ENCODE measurements around the gene SLC22A17. TPM values are rescaled to one million over a fixed set of nuclear protein-coding genes. Genes with fewer than 3 reads are reported as not detected.

SLC22A17 gene
- total RNA-seq, 4 donors from 2014 or later: 55.9 to 91.0 (median 58.3) TPM

DNA sequence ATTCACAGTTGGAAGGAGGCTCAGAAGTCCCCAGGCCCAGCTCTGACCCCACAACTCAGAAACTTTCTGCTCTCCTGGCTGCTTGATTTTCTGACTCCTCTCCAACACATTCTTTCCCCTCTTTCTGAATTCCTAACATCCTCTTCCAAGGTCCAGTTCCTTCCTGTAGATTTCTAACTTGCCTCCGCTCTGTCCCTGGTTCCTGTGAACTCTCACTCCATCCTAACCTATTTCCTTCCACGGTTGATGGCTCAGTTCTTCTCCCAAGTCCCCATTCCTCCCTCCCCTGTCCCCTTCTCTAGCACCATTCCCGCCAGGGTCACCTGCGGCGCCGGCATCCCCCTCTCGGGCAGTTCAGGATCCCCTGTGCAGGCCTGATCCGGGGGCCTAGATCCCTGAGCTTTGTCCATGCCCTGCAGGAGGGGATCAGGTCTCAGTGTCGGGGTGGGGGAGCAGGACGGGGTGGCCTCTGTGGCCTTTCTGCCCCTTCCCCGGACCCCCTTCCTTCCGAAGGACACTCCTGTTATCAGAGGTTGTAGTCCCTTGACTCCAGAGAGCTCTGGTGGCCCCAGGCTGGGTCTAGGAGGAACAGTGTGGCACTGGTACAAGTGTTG is 6.0 kb upstream of the SLC22A17 start:
- Histone ChIP-seq H3K27ac (peak overlapping the region in 3 of 4 donors; percentile 67 to 98 (median 85)), H3K27me3 (no peaks in the 10 kb centered on the region), H3K4me1 (peaks cover 0 to 56% (median 27%) of the 10 kb centered on the region in 4 donors), H3K9me3 (no peaks in the 10 kb centered on the region), H3K4me3 (no peak overlapping the region), H3K36me3 (peaks cover 0 to 45% (median 0%) of the 10 kb centered on the region in 3 donors)
- 78 to 80% methylated on average over 12 of the region's 12 CpGs for WGBS, 2 donors
- DNase-seq (ENCODE audit: low spot score in 2 of 2): no peak
- no peak for TF ChIP-seq EP300 (IDR thresholded peaks at IDR 0.05)
- no peak for TF ChIP-seq POLR2A (IDR thresholded peaks at IDR 0.05)
- TF ChIP-seq, protein P1, sequence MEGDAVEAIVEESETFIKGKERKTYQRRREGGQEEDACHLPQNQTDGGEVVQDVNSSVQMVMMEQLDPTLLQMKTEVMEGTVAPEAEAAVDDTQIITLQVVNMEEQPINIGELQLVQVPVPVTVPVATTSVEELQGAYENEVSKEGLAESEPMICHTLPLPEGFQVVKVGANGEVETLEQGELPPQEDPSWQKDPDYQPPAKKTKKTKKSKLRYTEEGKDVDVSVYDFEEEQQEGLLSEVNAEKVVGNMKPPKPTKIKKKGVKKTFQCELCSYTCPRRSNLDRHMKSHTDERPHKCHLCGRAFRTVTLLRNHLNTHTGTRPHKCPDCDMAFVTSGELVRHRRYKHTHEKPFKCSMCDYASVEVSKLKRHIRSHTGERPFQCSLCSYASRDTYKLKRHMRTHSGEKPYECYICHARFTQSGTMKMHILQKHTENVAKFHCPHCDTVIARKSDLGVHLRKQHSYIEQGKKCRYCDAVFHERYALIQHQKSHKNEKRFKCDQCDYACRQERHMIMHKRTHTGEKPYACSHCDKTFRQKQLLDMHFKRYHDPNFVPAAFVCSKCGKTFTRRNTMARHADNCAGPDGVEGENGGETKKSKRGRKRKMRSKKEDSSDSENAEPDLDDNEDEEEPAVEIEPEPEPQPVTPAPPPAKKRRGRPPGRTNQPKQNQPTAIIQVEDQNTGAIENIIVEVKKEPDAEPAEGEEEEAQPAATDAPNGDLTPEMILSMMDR (IDR thresholded peaks at IDR 0.05): no peak

DNA sequence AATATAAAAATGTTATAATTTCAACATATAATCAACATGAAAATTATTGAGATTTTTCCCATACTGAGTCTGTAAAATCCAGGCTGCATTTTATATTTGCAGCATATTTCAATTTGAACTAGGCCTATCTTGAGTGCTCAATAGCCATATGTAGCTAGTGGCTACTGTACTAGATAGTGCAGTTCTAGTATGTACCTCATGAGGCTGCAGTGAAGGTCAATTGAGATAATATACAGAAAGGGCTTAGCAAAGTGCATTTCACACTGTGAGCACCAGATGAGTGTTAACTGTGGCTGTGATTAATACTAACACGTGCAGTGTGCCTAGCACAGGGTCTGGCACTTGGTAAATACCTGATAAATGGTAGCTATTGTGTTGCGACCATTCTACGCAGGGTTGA is 5.4 kb upstream of the SLC22A17 start:
- Histone ChIP-seq H3K36me3 (peaks cover 0 to 45% (median 0%) of the 10 kb centered on the region in 3 donors), H3K4me3 (no peak overlapping the region), H3K27me3 (no peaks in the 10 kb centered on the region), H3K9me3 (no peaks in the 10 kb centered on the region), H3K27ac (peak overlapping the region in 2 of 4 donors; percentile 85 to 98), H3K4me1 (peaks cover 0 to 54% (median 25%) of the 10 kb centered on the region in 4 donors)
- TF ChIP-seq EP300 (IDR thresholded peaks at IDR 0.05) (no peak), POLR2A (IDR thresholded peaks at IDR 0.05) (no peak)
- WGBS, 2 donors: 71 to 76% methylated on average over 3 of the region's 3 CpGs
- DNase-seq (ENCODE audit: low spot score in 2 of 2): no peak

DNA sequence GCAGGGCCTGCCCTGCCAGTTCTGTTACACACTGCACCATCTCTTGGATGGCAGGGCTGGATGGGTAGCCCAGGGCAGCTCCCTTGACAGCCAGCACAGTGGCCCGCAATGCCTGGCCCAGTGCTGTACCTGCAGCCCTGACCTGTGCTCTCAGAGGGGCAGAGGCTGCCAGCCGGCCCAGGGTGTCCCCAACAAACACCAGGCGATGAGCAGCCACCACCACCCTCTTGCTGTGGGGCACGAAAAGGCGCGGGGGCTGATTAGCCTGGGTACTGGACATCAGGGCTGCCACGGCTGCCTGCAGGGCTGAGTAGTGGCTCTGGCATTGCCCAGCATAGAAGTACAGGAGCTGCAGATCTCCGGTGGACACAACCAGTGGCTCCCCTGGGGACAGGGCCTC is 4.6 kb upstream of the SLC22A17 start:
- Histone ChIP-seq H3K27ac (no peak overlapping the region), H3K4me1 (peaks cover 0 to 54% (median 30%) of the 10 kb centered on the region in 4 donors), H3K27me3 (peaks cover 0 to 1% of the 10 kb centered on the region in 2 donors), H3K9me3 (no peaks in the 10 kb centered on the region), H3K36me3 (peaks cover 0 to 45% (median 0%) of the 10 kb centered on the region in 3 donors), H3K4me3 (no peak overlapping the region)
- DNase-seq (ENCODE audit: low spot score in 2 of 2): no peak
- WGBS, 2 donors: 58 to 81% methylated on average over 2 to 7 of the region's 8 CpGs
- TF ChIP-seq POLR2A (IDR thresholded peaks at IDR 0.05) (no peak), EP300 (IDR thresholded peaks at IDR 0.05) (no peak)
- TF ChIP-seq, protein P1 (IDR thresholded peaks at IDR 0.05): no peak

DNA sequence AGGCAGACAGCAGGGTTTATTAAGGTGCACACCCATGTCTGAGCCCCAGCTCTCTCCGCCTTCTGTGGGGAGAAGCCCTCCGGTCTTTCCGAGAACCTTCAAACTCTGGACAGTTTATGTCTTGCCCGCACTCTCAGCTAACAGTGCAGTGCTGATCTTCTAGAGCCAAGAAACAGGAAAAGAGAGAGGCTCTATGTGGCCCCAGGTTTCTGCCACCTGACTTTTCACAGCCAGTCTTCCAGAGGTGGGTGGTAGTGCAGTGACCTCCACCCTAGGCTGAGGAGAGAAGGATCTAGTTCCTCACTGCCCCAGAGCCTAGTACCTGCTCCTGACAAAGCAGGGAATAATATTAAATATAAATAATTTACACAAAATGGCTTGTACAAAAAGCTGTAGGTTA is 4.0 kb upstream of the SLC22A17 start:
- peaks cover 0 to 45% (median 0%) of the 10 kb centered on the region in 3 donors for H3K36me3 ChIP-seq
- TF ChIP-seq EP300 (IDR thresholded peaks at IDR 0.05): no peak
- TF ChIP-seq, protein P1 (IDR thresholded peaks at IDR 0.05): no peak
- no peak for TF ChIP-seq POLR2A (IDR thresholded peaks at IDR 0.05)
- no peaks in the 10 kb centered on the region for H3K9me3 ChIP-seq
- H3K27me3 ChIP-seq: peaks cover 0 to 4% of the 10 kb centered on the region in 2 donors
- peak overlapping the region in 1 of 4 donors; percentile 37 for H3K27ac ChIP-seq
- no peak for DNase-seq (ENCODE audit: low spot score in 2 of 2)
- H3K4me1 ChIP-seq: peaks cover 0 to 54% (median 31%) of the 10 kb centered on the region in 4 donors
- WGBS, 2 donors: 93 to 100% methylated on average over 4 of the region's 4 CpGs
- no peak overlapping the region for H3K4me3 ChIP-seq

DNA sequence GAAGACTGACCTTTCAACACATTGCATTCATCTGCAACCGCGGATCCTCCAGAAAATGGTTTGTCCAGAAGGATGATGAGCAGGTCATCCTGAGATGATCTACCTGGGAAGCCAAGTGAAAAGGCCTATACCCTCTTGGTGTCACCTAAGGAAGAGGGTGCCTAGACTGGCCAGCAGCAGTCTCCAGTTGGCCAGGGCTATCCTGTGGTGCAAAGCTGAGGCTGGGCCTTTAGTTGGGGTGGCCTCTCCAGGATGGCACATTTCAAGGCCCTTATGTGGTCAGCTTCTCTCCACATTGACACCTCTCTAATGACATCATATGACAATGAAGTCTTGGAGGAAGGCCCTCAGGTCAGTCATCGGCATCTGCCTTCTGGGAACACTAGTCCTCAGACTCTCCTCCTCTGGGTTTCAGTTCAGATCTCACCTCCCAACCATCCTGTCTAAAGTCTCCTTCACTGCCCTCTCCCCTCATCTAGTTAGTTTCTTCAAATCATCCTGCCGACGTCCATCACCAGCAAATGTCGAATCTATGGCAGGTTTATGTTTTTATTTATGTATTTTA is 3.3 kb upstream of the SLC22A17 start:
- Histone ChIP-seq H3K27me3 (peaks cover 0 to 4% of the 10 kb centered on the region in 2 donors), H3K27ac (no peak overlapping the region), H3K9me3 (no peaks in the 10 kb centered on the region), H3K36me3 (peaks cover 0 to 45% (median 0%) of the 10 kb centered on the region in 3 donors), H3K4me3 (no peak overlapping the region), H3K4me1 (peaks cover 0 to 53% (median 32%) of the 10 kb centered on the region in 4 donors)
- no peak for TF ChIP-seq POLR2A (IDR thresholded peaks at IDR 0.05)
- no peak for TF ChIP-seq EP300 (IDR thresholded peaks at IDR 0.05)
- TF ChIP-seq, protein P1 (IDR thresholded peaks at IDR 0.05): no peak
- 78 to 82% methylated on average over 6 of the region's 6 CpGs for WGBS, 2 donors
- no peak for DNase-seq (ENCODE audit: low spot score in 2 of 2)

All from tibial nerve (tissue), 4 donors.